ENCODE results near the gene GPSM1. TPM values are rescaled to one million over a fixed set of nuclear protein-coding genes. Genes with fewer than 3 reads are reported as not detected.
A peak's percentile ranks its signal among the peaks of the same experiment; 100 is the strongest.

The GPSM1 gene
- total RNA-seq, 4 donors from 2014 or later: 10.0 to 14.9 (median 13.0) TPM

- Histone ChIP-seq H3K9me3 (no peaks in the 10 kb centered on the region), H3K27me3 (no peaks in the 10 kb centered on the region), H3K27ac (no peak overlapping the region), H3K36me3 (peaks cover 0 to 62% of the 10 kb centered on the region in 2 donors), H3K4me3 (no peak overlapping the region), H3K4me1 (peaks cover 0 to 44% (median 11%) of the 10 kb centered on the region in 3 donors)
- WGBS, 2 donors (ENCODE audit: low coverage in 1 of 2): 90% methylated on average over 8 of the region's 12 CpGs; no CpG with 5 or more reads in 1 of the 2 donors
- TF ChIP-seq EP300 (IDR thresholded peaks at IDR 0.05): no peak
- no peak for TF ChIP-seq POLR2AphosphoS5 (IDR thresholded peaks at IDR 0.05)
- no peak for TF ChIP-seq POLR2A (IDR thresholded peaks at IDR 0.05)
- TF ChIP-seq CTCF (IDR thresholded peaks at IDR 0.05): no peak
- no peak for ATAC-seq
Measured at GRCh38 chr9:136339958-136340310, 12.6 kb downstream of the GPSM1 start.

DNA sequence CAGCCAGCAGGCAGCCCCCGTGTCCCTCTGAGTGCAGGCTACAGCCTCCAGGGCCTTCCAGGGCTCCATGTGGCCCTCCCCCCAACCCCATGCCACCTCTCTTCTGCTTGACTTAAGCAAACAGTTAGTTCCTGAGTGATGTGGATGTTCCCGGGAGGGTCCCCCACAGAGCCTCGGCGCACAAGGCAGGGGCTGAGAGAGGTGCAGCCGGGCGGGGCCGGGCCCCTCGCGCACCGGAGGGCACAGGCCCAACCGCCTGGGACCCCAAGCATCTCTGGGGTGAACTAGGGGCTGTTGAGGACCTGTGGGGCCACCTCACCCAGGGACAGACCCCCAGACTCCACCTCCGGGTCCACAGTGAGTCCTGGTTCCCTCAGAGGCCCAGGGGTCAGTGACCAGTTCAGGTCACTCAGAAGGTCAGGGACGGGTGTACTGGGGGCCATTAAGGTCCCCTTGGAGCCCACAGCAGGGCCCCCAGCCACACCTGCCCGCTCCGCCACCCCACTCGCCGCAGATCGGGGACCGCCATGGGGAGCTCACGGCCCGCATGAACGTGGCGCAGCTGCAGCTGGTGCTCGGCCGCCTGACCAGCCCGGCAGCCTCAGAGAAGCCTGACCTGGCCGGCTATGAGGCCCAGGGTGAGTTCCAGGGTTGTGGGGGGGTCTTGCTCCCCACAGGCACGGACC, 13.2 kb downstream of the GPSM1 start:
- no peaks in the 10 kb centered on the region for H3K9me3 ChIP-seq
- H3K4me1 ChIP-seq: peaks cover 0 to 50% (median 11%) of the 10 kb centered on the region in 3 donors
- TF ChIP-seq POLR2A (IDR thresholded peaks at IDR 0.05) (no peak), POLR2AphosphoS5 (IDR thresholded peaks at IDR 0.05) (no peak), CTCF (IDR thresholded peaks at IDR 0.05) (no peak), EP300 (IDR thresholded peaks at IDR 0.05) (no peak)
- no peak for ATAC-seq
- H3K4me3 ChIP-seq: no peak overlapping the region
- H3K27me3 ChIP-seq: no peaks in the 10 kb centered on the region
- H3K27ac ChIP-seq: no peak overlapping the region
- WGBS, 2 donors (ENCODE audit: low coverage in 1 of 2): no CpG with 5 or more reads among the region's 28 CpGs
- H3K36me3 ChIP-seq: peaks cover 0 to 57% of the 10 kb centered on the region in 2 donors

DNA sequence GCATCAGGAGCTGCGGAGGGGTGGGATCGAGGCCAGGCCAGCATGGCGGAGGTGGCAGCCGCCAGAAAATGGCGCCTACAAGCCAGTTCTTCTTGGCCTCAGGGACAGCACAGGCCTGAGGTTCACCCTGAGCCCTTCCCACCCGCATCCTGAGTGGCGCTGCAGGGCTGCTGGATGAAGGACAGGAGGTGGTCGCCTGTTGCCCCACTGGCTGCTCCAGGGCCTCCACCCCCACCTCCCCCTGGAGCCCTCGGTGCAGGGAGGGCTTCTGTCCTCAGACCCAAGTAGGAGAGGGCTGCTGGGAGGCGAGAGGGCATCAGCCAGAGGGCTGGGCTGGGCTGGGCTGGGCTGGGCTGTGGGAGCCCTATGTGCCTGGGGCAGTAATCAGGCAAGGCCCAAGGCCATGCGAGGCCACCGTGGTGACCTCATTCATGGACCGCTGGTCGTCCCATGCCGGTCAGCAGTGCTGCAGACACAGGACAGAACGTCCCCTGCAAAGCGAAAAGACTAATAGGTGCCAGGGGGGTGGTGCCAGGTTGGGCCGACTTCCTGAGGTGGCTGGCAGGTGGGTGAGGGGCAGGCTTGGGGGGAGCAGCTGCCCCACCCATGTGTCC, 13.8 kb downstream of the GPSM1 start:
- peaks cover 0 to 51% of the 10 kb centered on the region in 2 donors for H3K36me3 ChIP-seq
- 76% methylated on average over 3 of the region's 18 CpGs; no CpG with 5 or more reads in 1 of the 2 donors for WGBS, 2 donors (ENCODE audit: low coverage in 1 of 2)
- H3K27me3 ChIP-seq: no peaks in the 10 kb centered on the region
- no peak overlapping the region for H3K4me3 ChIP-seq
- no peaks in the 10 kb centered on the region for H3K9me3 ChIP-seq
- peak overlapping the region in 2 of 4 donors; percentile 64 to 80 for H3K27ac ChIP-seq
- TF ChIP-seq POLR2A (IDR thresholded peaks at IDR 0.05): no peak
- no peak for ATAC-seq
- peaks cover 0 to 56% (median 15%) of the 10 kb centered on the region in 3 donors for H3K4me1 ChIP-seq

GRCh38 chr9:136341769-136342168, 14.4 kb downstream of the GPSM1 start:
- TF ChIP-seq POLR2A (IDR thresholded peaks at IDR 0.05) (no peak), CTCF (IDR thresholded peaks at IDR 0.05) (no peak), EP300 (IDR thresholded peaks at IDR 0.05) (no peak), POLR2AphosphoS5 (IDR thresholded peaks at IDR 0.05) (no peak)
- Histone ChIP-seq H3K36me3 (peaks cover 0 to 45% of the 10 kb centered on the region in 2 donors), H3K27me3 (no peaks in the 10 kb centered on the region), H3K9me3 (no peaks in the 10 kb centered on the region), H3K27ac (peak overlapping the region in 2 of 4 donors; percentile 64 to 80), H3K4me1 (peaks cover 0 to 62% (median 16%) of the 10 kb centered on the region in 3 donors), H3K4me3 (peak overlapping the region in 1 of 2 donors; percentile 58)
- no peak for ATAC-seq
- 89 to 100% methylated on average over 1 to 3 of the region's 10 CpGs for WGBS, 2 donors (ENCODE audit: low coverage in 1 of 2)

DNA sequence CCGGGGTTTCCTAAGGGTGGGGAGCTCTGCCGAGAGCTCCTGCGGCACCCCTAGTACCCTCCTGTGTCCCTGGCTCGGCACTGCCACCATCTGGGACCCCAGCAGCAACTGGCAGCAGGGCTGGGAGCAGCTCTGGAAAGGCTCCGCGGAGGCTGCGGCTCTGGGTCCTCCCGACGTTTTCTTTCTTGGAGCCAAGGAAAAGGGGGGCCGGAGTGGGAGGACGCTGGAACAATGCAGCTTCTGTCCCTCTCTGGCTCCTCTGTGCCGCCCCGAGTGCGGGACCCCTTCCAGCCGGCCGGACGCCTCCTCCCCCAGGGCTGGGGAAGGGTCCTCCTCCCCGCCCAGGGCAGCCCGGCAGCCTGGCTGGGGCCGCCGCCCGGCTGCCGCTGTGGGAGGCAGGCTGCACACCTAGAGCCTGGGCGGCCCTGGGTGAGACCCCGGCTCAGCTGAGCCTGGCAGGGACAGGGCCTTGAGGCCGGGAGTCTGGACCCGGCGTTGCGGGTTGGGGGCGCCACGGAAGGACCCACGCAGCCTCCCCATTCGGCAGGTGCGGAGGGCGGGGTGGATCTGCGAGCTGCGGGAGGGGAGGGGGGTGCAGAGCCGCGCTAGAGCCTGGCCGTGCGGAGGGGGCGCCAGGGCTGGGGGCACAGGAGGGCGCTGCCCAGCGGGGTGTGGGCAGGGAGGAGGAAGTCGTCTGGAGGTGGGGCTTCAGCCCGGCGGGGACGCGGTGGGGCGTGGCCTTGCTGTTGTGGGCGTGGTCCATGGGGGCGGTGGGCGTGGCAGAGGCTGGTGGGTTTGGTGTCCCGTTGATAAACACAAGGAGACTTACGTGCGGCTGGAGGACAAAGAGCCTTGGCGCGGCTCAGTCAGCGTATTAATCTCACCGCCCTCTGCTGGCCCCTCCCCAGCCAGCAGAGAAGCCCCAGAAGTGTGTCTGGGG, 15.1 kb downstream of the GPSM1 start:
- H3K9me3 ChIP-seq: no peaks in the 10 kb centered on the region
- H3K27me3 ChIP-seq: no peaks in the 10 kb centered on the region
- H3K4me1 ChIP-seq: peaks cover 0 to 64% (median 16%) of the 10 kb centered on the region in 3 donors
- ATAC-seq: peak; percentile 68
- no CpG with 5 or more reads among the region's 60 CpGs for WGBS, 2 donors (ENCODE audit: low coverage in 1 of 2)
- peak overlapping the region in 3 of 4 donors; percentile 64 to 80 (median 68) for H3K27ac ChIP-seq
- H3K36me3 ChIP-seq: peaks cover 0 to 38% of the 10 kb centered on the region in 2 donors
- peak overlapping the region; percentile 29 to 58 for H3K4me3 ChIP-seq
- TF ChIP-seq POLR2AphosphoS5 (IDR thresholded peaks at IDR 0.05) (no peak), POLR2A (IDR thresholded peaks at IDR 0.05) (no peak), EP300 (IDR thresholded peaks at IDR 0.05) (no peak), CTCF (IDR thresholded peaks at IDR 0.05) (peak in 1 of 4 experiments; percentile 6)
